ENCODE measurements around the gene SLC34A1. TPM values are rescaled to one million over a fixed set of nuclear protein-coding genes. Genes with fewer than 3 reads are reported as not detected.

Gene SLC34A1
- total and polyA plus RNA-seq, 2 of the 13 experiments (the other 11 are each of a cell fraction or from before 2014, with no cell fraction given) = 0.03 to 0.20 TPM

DNA sequence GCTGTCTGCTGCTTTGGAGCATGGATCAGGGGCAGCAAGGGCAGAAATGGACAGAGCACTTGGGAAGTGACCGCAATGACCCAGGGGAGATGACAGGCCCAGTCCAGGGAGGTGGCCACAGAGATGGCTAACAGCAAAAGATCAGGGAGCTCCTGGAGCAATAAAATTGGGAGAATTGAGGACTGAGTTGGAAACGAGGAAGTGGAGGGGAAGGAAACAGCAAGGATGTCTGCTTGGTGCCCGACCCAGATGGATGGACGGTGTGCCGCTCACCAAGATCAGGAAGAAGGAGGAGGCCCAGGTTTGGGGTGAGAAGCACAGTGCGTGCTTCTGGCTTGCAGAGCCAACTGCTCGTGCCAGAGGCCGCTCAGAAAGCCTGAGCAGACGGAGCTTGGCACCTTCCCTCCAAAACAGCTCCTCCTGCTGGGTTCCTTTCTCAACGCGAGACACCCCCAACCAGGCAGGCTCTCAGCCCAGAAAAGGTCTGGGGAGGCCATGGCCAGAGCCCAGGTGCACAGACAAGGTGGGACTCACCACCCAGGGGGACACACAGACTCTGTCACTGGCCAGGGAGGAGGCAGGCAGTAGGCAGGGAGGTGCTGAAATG lies 1.7 kb upstream of the SLC34A1 start (continued):
- TF ChIP-seq EEA1 (CRISPR knock-in tag; IDR thresholded peaks at IDR 0.05; ENCODE audit: borderline replicate concordance) (no peak), BORCS8-MEF2B (CRISPR knock-in tag; IDR thresholded peaks at IDR 0.05) (no peak), CTCF (CRISPR knock-in tag; IDR thresholded peaks at IDR 0.05) (peak; percentile 71), RFX1 (IDR thresholded peaks at IDR 0.05) (no peak), ZNF446 (CRISPR knock-in tag; IDR thresholded peaks at IDR 0.05) (no peak), BCL3 (CRISPR knock-in tag; IDR thresholded peaks at IDR 0.05) (no peak), JUNB (CRISPR knock-in tag; IDR thresholded peaks at IDR 0.05; ENCODE audit: borderline replicate concordance) (no peak), SRSF1 (optimal IDR thresholded peaks at IDR 0.05; ENCODE audit: low read depth, low read length) (no peak), HMG20A (CRISPR knock-in tag; IDR thresholded peaks at IDR 0.05; ENCODE audit: borderline replicate concordance) (no peak), ZSCAN25 (CRISPR knock-in tag; IDR thresholded peaks at IDR 0.05) (no peak), ARNT2 (CRISPR knock-in tag; IDR thresholded peaks at IDR 0.05; ENCODE audit: low read depth) (0 out of 2 replicates have a peak, but pooled peaks have one; percentile 32)
- TF ChIP-seq, protein P1, sequence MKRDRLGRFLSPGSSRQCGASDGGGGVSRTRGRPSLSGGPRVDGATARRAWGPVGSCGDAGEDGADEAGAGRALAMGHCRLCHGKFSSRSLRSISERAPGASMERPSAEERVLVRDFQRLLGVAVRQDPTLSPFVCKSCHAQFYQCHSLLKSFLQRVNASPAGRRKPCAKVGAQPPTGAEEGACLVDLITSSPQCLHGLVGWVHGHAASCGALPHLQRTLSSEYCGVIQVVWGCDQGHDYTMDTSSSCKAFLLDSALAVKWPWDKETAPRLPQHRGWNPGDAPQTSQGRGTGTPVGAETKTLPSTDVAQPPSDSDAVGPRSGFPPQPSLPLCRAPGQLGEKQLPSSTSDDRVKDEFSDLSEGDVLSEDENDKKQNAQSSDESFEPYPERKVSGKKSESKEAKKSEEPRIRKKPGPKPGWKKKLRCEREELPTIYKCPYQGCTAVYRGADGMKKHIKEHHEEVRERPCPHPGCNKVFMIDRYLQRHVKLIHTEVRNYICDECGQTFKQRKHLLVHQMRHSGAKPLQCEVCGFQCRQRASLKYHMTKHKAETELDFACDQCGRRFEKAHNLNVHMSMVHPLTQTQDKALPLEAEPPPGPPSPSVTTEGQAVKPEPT (CRISPR knock-in tag; IDR thresholded peaks at IDR 0.05; ENCODE audit: low read depth) = no peak
- TF ChIP-seq, protein P2, sequence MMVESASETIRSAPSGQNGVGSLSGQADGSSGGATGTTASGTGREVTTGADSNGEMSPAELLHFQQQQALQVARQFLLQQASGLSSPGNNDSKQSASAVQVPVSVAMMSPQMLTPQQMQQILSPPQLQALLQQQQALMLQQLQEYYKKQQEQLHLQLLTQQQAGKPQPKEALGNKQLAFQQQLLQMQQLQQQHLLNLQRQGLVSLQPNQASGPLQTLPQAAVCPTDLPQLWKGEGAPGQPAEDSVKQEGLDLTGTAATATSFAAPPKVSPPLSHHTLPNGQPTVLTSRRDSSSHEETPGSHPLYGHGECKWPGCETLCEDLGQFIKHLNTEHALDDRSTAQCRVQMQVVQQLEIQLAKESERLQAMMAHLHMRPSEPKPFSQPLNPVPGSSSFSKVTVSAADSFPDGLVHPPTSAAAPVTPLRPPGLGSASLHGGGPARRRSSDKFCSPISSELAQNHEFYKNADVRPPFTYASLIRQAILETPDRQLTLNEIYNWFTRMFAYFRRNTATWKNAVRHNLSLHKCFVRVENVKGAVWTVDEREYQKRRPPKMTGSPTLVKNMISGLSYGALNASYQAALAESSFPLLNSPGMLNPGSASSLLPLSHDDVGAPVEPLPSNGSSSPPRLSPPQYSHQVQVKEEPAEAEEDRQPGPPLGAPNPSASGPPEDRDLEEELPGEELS (CRISPR knock-in tag; IDR thresholded peaks at IDR 0.05) = no peak
